Chondrocyte (in vitro differentiated cells): Measurements from ENCODE around the gene HIP1R. TPM values are rescaled to one million over a fixed set of nuclear protein-coding genes. Genes with fewer than 3 reads are reported as not detected.

Experiments
- DNase-seq: peaks from one replicate; pipeline ENCODE4 v3.0.0; 2021; ENCODE audit warnings: mixed read lengths, low spot score
- H3K27ac Mint-ChIP-seq: one replicate; pipeline ENCODE4 v1.8.0; 2021; ENCODE audit warnings: mild to moderate bottlenecking, moderate library complexity, mixed read lengths; ENCODE audit not compliant: unreplicated experiment
- H3K27me3 Mint-ChIP-seq: 2 replicates; pipeline ENCODE4 v1.8.0; 2021; ENCODE audit warnings: low read depth, mixed read lengths
- H3K36me3 Mint-ChIP-seq: 2 replicates; pipeline ENCODE4 v1.8.0; 2021; ENCODE audit warnings: low read depth, mixed read lengths
- H3K4me1 Mint-ChIP-seq: 2 replicates; pipeline ENCODE4 v1.8.0; 2021; ENCODE audit warnings: low read depth, mild to moderate bottlenecking, mixed read lengths
- H3K4me3 Mint-ChIP-seq: one replicate; pipeline ENCODE4 v1.8.0; 2021; ENCODE audit warnings: mild to moderate bottlenecking, moderate library complexity, mixed read lengths; ENCODE audit not compliant: unreplicated experiment
- H3K9me3 Mint-ChIP-seq: 2 replicates; pipeline ENCODE4 v1.8.0; 2021; ENCODE audit warnings: low read depth, mixed read lengths
- total RNA-seq: library from RNA; stranded (reverse); gene quantifications from 3 replicates; pipeline ENCODE4 v1.2.1, GENCODE V29; 2021
- TF ChIP-seq, protein P1 (sequence below): fragments of 200-600 bp; sonication (generic); IDR thresholded peaks from 2 replicates; pipeline ENCODE4 v1.5.0; 2021; ENCODE audit warnings: antibody characterized with exemption, mild to moderate bottlenecking, moderate library complexity

The HIP1R gene
- total RNA-seq, 1 donor from 2014 or later, result 13.8 TPM

DNA sequence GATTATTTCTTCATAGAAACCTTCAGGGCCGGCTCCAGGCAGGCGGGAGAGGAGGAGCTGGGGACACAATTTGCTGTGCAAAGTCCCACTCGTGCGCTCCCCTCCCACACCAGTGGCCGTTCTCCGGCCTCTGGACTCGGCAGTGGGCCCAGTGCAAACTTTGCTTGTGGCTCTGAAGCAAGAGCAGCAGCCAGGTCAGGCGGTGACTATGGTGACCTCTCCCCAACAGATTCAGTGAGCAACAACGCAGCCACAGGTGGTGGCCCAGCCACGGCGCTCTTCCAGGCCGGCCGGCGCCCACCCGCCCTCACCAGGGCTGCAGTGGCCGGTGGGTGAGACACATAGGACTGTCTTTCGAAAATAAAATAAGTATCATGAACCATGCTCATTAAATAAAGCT, 31.1 kb downstream of the HIP1R start:
- Mint-ChIP-seq H3K4me3 (no peak overlapping the region), H3K27ac (no peak overlapping the region), H3K4me1 (peaks cover 12% of the 10 kb centered on the region), H3K36me3 (peaks cover 21% of the 10 kb centered on the region), H3K27me3 (no peaks in the 10 kb centered on the region), H3K9me3 (no peaks in the 10 kb centered on the region)
- no peak for DNase-seq
- TF ChIP-seq, protein P1, sequence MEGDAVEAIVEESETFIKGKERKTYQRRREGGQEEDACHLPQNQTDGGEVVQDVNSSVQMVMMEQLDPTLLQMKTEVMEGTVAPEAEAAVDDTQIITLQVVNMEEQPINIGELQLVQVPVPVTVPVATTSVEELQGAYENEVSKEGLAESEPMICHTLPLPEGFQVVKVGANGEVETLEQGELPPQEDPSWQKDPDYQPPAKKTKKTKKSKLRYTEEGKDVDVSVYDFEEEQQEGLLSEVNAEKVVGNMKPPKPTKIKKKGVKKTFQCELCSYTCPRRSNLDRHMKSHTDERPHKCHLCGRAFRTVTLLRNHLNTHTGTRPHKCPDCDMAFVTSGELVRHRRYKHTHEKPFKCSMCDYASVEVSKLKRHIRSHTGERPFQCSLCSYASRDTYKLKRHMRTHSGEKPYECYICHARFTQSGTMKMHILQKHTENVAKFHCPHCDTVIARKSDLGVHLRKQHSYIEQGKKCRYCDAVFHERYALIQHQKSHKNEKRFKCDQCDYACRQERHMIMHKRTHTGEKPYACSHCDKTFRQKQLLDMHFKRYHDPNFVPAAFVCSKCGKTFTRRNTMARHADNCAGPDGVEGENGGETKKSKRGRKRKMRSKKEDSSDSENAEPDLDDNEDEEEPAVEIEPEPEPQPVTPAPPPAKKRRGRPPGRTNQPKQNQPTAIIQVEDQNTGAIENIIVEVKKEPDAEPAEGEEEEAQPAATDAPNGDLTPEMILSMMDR, result no peak

DNA sequence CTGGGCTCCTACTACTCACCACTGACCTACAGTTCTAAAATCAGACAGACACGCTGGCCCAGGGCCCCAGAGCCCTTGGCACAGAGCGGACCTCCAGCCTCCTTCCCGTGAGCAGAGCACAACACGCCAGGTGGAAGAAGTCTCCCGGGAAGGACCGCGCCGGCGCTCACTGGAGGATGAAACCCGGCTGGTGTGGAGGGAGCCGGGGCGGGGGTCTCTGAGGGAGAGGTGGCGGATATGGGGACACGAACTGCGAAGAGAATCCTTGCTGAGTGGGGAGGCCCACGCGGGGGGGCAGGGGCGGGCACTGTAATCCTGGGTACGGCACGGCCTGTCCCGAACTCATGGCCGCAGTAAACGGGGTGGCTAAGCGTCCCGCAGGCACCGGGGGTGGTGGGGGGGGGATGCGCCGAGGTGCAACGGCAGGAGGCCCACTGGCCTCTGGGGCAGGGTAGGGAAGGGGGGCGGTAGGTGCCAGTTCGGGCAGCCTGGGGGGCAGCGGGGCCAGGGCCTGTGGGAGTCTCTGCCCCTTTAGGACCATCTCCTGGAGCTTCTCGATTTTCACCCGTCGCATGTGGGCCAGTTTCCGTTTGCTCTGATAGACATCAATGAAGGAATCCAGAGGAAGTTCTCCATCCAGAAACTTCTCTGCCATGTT, 31.8 kb downstream of the HIP1R start:
- H3K27ac Mint-ChIP-seq, result no peak overlapping the region
- no peaks in the 10 kb centered on the region for H3K27me3 Mint-ChIP-seq
- TF ChIP-seq, protein P1, result no peak

DNA sequence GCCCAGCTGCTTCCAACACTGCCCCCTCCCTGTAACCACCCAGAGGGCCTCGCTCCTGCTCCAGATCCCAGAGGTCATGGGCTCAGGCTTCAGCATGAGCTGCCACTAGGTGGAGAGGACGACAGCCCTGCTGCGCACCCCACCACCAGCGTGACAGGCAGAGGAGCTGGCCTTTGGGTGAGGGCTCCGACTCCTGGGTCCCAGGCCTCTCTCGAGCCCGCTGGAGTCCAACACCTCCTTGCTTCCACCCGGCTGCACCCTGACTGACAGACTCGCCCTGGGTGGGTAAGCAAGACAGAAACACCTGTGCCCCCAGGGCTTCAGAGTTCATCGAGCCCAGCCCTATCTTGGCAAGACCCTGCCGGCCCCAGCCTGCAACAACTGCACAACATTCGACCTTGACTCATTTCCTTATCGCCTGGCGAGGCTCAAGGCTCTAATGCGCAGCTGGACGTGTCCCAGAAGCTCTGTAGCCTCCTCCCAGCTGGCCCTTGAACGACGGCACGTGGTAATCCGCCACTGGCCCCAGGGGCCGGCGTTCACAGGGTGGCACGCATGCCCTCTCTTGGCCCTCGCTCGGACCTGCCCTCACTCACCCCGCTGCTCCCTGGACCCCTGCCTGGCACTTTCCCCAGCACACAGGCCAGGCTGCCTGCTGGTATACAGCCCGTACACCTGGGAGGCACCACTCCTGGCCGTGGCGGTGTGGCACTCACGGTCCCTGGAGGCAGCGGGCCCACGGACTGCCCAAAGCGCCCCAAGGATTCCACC, 32.6 kb downstream of the HIP1R start:
- DNase-seq, result no peak
- Mint-ChIP-seq H3K27ac (no peak overlapping the region), H3K36me3 (peaks cover 21% of the 10 kb centered on the region), H3K4me3 (no peak overlapping the region), H3K27me3 (no peaks in the 10 kb centered on the region), H3K9me3 (no peaks in the 10 kb centered on the region), H3K4me1 (peaks cover 27% of the 10 kb centered on the region)
- TF ChIP-seq, protein P1, result peak; percentile 18

More for the DNA sequence above, 31.8 kb downstream of the HIP1R start:
- peaks cover 21% of the 10 kb centered on the region for H3K36me3 Mint-ChIP-seq
- H3K9me3 Mint-ChIP-seq, result no peaks in the 10 kb centered on the region
- H3K4me3 Mint-ChIP-seq, result no peak overlapping the region
- peaks cover 19% of the 10 kb centered on the region for H3K4me1 Mint-ChIP-seq
- DNase-seq, result no peak

DNA sequence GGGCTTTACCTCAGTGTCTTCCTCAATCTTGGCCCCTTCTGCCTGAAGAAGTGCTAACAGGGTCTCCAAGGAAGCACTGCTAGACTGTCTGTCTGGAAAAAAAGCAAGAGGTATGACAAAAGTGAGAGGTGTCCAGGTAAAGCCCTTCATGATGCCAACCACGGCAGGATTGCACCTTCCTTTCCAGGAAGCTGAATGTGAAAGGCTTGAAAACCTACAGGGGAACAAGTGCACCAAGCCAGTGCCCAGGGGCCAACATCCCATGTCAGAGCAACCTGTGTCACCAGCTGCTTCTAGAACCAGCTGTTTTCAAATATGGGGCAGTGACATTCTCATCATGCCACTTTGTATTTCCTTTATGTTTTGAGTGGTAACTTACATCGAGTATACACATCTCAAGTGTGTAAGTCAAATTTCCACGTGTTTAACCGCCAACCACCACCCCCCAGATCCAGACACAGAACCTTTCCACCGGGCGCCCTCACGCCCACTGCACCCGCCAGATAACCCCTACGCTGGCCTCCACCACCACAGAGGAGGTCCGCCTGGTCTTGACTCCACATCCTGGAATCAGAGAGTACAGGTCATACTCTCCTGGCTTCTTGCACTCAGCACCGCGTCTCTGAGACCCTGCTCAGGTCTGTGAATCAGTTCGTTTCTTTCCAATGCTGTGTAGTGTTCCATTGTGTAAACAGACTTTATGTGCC, 33.4 kb downstream of the HIP1R start:
- Mint-ChIP-seq H3K36me3 (peaks cover 21% of the 10 kb centered on the region), H3K4me3 (no peak overlapping the region), H3K27ac (no peak overlapping the region), H3K9me3 (no peaks in the 10 kb centered on the region), H3K4me1 (peaks cover 33% of the 10 kb centered on the region), H3K27me3 (no peaks in the 10 kb centered on the region)
- TF ChIP-seq, protein P1, result no peak
- no peak for DNase-seq
